H1 (cell line): Measurements from ENCODE around the gene YEATS2. TPM values are rescaled to one million over a fixed set of nuclear protein-coding genes. Genes with fewer than 3 reads are reported as not detected.

Experiments used
- CBX5 ChIP-seq: fragments of 300-800, 300-1000 bp; sonication (generic); IDR thresholded peaks from 2 replicates; pipeline ENCODE4 v1.7.1; 2016; ENCODE audit warnings: antibody characterized with exemption, low read length, low read depth
- CBX8 ChIP-seq: fragments of 300-800, 300-1000 bp; sonication (generic); IDR thresholded peaks from 2 replicates; pipeline ENCODE4 v1.7.1; 2016; ENCODE audit warnings: low read depth, low read length, borderline replicate concordance
- EZH2 ChIP-seq: fragments of 200-600 bp; sonication (generic); IDR thresholded peaks from 2 replicates; pipeline ENCODE4 v1.7.1; 2012; ENCODE audit warnings: low read depth, mild to moderate bottlenecking, moderate library complexity, low read length, inconsistent platforms; ENCODE audit not compliant: severe bottlenecking
- GTF2F1 ChIP-seq: IDR thresholded peaks from 2 replicates; pipeline ENCODE4 v1.6.1; 2012; ENCODE audit warnings: low read depth, low read length, improper control_type of control experiment, borderline replicate concordance
- PHF8 ChIP-seq: fragments of 200-600 bp; sonication (generic); conservative IDR thresholded peaks from 2 replicates; pipeline ENCODE4 v1.7.1; 2012; ENCODE audit warnings: low read depth, mild to moderate bottlenecking, inconsistent platforms, low read length, moderate library complexity
- SRF ChIP-seq: IDR thresholded peaks from 2 replicates; pipeline ENCODE4 v1.6.1; 2011; ENCODE audit warnings: mild to moderate bottlenecking, low read depth, low read length, moderate library complexity
- polyA plus RNA-seq, 7 experiments: library from polyadenylated mRNA; depleted of rRNA in 3 of 7; stranded (reverse) in 5 of 7; unstranded in 2 of 7; fragments of >200 nt in 5 of 7; fragments of 200-250 nt in 2 of 7; gene quantifications; 1 replicate in 5 of 7; 2 replicates in 1 of 7; 4 replicates in 1 of 7; pipeline versions ENCODE4 v1.2.1 to v1.2.3, GENCODE V29; 2011 to 2013; ENCODE audit warnings: missing spikeins in 2 of 7, mixed read lengths in 2 of 7
- total RNA-seq: library from RNA; stranded (reverse); fragmentation: NEBNext Ultra II Directional; extraction: Animal tissue kit (Norgen Biotek cat#: 25700); gene quantifications from 2 replicates; pipeline ENCODE4 v1.2.1, GENCODE V29; 2021
- TF ChIP-seq, protein P1 (sequence below): fragments of 300-600 bp; sonication (generic); IDR thresholded peaks from 2 replicates; pipeline ENCODE4 v1.7.1; 2012; ENCODE audit warnings: low read length, moderate library complexity, mild to moderate bottlenecking, inconsistent platforms; ENCODE audit not compliant: insufficient replicate concordance
- TF ChIP-seq, protein P2 (sequence below): IDR thresholded peaks from 2 replicates; pipeline ENCODE4 v1.6.1; 2012; ENCODE audit warnings: inconsistent platforms

Gene YEATS2
- total and polyA plus RNA-seq, 2 of the 8 experiments (the other 6 are each of a cell fraction or from before 2014, with no cell fraction given), result 35.3 to 53.7 TPM

DNA sequence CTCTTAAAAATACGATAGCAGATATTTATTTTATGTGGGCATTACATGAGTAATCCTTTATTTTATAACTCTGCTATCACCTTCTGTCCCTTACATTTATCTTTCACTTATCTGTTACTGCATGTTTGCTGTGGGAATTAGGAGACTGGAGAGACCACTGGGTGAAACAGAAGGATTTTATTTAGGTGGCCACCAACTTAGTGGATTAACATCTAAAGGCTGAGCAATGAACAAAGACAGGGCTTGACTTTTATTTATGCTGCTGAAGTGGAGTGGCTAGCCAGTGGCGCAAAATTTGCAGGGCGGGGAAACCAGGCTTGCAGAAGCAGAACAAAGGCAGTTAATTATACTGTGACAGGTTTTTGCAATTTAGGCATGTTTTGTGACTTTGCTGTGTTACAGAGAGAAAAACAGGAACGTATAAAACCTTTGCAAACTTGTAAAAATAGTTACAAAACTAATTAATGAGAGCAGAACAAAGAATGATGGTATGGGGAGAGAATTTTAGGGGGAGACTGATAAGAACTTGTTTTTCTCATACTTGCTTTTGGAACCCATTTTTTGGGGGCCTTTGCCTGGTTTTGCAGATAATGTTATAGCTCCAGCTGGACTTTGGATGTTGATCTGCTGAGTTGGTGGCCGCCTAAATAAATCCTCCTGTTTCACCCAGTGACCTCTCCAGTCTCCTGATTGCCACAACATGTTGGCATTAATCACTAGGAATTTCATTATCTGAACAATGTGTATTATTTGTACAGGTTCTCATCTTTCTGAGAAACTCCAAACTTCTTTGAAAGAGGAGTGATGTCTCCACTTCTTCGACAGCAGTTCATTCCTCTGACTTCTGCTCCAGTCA is 44.2 kb upstream of the YEATS2 start (continued):
- TF ChIP-seq, protein P1, sequence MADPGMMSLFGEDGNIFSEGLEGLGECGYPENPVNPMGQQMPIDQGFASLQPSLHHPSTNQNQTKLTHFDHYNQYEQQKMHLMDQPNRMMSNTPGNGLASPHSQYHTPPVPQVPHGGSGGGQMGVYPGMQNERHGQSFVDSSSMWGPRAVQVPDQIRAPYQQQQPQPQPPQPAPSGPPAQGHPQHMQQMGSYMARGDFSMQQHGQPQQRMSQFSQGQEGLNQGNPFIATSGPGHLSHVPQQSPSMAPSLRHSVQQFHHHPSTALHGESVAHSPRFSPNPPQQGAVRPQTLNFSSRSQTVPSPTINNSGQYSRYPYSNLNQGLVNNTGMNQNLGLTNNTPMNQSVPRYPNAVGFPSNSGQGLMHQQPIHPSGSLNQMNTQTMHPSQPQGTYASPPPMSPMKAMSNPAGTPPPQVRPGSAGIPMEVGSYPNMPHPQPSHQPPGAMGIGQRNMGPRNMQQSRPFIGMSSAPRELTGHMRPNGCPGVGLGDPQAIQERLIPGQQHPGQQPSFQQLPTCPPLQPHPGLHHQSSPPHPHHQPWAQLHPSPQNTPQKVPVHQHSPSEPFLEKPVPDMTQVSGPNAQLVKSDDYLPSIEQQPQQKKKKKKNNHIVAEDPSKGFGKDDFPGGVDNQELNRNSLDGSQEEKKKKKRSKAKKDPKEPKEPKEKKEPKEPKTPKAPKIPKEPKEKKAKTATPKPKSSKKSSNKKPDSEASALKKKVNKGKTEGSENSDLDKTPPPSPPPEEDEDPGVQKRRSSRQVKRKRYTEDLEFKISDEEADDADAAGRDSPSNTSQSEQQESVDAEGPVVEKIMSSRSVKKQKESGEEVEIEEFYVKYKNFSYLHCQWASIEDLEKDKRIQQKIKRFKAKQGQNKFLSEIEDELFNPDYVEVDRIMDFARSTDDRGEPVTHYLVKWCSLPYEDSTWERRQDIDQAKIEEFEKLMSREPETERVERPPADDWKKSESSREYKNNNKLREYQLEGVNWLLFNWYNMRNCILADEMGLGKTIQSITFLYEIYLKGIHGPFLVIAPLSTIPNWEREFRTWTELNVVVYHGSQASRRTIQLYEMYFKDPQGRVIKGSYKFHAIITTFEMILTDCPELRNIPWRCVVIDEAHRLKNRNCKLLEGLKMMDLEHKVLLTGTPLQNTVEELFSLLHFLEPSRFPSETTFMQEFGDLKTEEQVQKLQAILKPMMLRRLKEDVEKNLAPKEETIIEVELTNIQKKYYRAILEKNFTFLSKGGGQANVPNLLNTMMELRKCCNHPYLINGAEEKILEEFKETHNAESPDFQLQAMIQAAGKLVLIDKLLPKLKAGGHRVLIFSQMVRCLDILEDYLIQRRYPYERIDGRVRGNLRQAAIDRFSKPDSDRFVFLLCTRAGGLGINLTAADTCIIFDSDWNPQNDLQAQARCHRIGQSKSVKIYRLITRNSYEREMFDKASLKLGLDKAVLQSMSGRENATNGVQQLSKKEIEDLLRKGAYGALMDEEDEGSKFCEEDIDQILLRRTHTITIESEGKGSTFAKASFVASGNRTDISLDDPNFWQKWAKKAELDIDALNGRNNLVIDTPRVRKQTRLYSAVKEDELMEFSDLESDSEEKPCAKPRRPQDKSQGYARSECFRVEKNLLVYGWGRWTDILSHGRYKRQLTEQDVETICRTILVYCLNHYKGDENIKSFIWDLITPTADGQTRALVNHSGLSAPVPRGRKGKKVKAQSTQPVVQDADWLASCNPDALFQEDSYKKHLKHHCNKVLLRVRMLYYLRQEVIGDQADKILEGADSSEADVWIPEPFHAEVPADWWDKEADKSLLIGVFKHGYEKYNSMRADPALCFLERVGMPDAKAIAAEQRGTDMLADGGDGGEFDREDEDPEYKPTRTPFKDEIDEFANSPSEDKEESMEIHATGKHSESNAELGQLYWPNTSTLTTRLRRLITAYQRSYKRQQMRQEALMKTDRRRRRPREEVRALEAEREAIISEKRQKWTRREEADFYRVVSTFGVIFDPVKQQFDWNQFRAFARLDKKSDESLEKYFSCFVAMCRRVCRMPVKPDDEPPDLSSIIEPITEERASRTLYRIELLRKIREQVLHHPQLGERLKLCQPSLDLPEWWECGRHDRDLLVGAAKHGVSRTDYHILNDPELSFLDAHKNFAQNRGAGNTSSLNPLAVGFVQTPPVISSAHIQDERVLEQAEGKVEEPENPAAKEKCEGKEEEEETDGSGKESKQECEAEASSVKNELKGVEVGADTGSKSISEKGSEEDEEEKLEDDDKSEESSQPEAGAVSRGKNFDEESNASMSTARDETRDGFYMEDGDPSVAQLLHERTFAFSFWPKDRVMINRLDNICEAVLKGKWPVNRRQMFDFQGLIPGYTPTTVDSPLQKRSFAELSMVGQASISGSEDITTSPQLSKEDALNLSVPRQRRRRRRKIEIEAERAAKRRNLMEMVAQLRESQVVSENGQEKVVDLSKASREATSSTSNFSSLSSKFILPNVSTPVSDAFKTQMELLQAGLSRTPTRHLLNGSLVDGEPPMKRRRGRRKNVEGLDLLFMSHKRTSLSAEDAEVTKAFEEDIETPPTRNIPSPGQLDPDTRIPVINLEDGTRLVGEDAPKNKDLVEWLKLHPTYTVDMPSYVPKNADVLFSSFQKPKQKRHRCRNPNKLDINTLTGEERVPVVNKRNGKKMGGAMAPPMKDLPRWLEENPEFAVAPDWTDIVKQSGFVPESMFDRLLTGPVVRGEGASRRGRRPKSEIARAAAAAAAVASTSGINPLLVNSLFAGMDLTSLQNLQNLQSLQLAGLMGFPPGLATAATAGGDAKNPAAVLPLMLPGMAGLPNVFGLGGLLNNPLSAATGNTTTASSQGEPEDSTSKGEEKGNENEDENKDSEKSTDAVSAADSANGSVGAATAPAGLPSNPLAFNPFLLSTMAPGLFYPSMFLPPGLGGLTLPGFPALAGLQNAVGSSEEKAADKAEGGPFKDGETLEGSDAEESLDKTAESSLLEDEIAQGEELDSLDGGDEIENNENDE, result no peak
- no peak for TF ChIP-seq GTF2F1
- no peak for TF ChIP-seq SRF
- no peak for TF ChIP-seq CBX8
- no peak for TF ChIP-seq PHF8
- TF ChIP-seq, protein P2, sequence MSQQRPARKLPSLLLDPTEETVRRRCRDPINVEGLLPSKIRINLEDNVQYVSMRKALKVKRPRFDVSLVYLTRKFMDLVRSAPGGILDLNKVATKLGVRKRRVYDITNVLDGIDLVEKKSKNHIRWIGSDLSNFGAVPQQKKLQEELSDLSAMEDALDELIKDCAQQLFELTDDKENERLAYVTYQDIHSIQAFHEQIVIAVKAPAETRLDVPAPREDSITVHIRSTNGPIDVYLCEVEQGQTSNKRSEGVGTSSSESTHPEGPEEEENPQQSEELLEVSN, result no peak
- no peak for TF ChIP-seq EZH2
- 0 out of 2 replicates have a peak, but pooled peaks have one; percentile 53 for TF ChIP-seq CBX5
